K562 (cell line): ENCODE results near the gene ATP1A2.

Experiments used
- CTCF ChIP-seq, 3 experiments: IDR thresholded peaks in 2 of 3; conservative IDR thresholded peaks in 1 of 3; 2 replicates each; pipeline ENCODE4 v1.5.1; 2011 to 2012; ENCODE audit warnings: low read length in 3 of 3, mild to moderate bottlenecking in 3 of 3, control low read depth in 2 of 3, improper control_type of control experiment in 1 of 3, inconsistent platforms in 1 of 3, low read depth in 1 of 3, mixed read lengths in 1 of 3, moderate library complexity in 1 of 3; ENCODE audit not compliant: insufficient read depth in 2 of 3
- DMBX1 ChIP-seq: fragments of 250-450 bp; sonication (Bioruptor Pico); IDR thresholded peaks from 2 replicates; pipeline ENCODE4 v1.8.0; 2022; ENCODE audit warnings: inconsistent platforms, mild to moderate bottlenecking, moderate library complexity, borderline replicate concordance
- EZH2 ChIP-seq: IDR thresholded peaks from 2 replicates; pipeline ENCODE4 v1.6.1; 2012; ENCODE audit warnings: low read depth, mild to moderate bottlenecking, inconsistent platforms, low read length, borderline replicate concordance
- SETDB1 ChIP-seq: IDR thresholded peaks from one replicate; pipeline ENCODE4 v1.6.1; 2012; ENCODE audit warnings: low read length, control low read depth, inconsistent platforms

DNA sequence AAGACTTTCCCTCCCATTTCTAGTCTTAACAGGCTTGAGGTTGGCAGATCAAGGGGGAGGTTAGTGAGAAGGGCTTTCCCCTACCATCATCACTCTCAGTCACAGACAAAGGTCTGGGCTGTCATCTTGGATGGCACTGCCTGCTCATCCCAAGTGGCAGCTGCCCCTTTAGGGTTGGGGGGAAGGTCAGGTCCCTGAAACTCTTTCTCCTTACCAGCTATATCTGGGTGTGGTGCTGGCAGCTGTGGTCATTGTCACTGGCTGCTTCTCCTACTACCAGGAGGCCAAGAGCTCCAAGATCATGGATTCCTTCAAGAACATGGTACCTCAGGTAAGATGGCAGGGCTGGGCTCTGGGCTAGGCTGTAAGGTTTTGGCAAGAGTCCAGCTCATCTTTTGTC lies 8.2 kb downstream of the ATP1A2 start:
- TF ChIP-seq EZH2 (no peak), DMBX1 (CRISPR knock-in tag) (no peak), SETDB1 (no peak), CTCF (IDR thresholded peaks at IDR 0.05 in 2 of 3, conservative IDR thresholded peaks at IDR 0.05 in 1 of 3; ENCODE audit: insufficient read depth in 2 of 3, low read depth in 1 of 3, low read length in 3 of 3) (no peak)
